Mesodermal cell (in vitro differentiated cells): ENCODE measurements around the gene PILRA. TPM values are rescaled to one million over a fixed set of nuclear protein-coding genes. Genes with fewer than 3 reads are reported as not detected.
A peak's percentile ranks its signal among the peaks of the same experiment; 100 is the strongest.
"Not testable (repeated sequence)": the region's sequence is repeated elsewhere in the genome, so short reads cannot be mapped to it uniquely, and the experiment has no call there.

Source experiments
- H3K27ac ChIP-seq: 2 replicates; pipeline ENCODE4 v1.7.0; 2013; ENCODE audit warnings: mild to moderate bottlenecking, low read depth, low read length, moderate library complexity; ENCODE audit not compliant: severe bottlenecking
- H3K36me3 ChIP-seq: 2 replicates; pipeline ENCODE4 v1.7.1; 2013; ENCODE audit warnings: mild to moderate bottlenecking, low read length, moderate library complexity; ENCODE audit not compliant: control insufficient read depth, insufficient read depth
- H3K4me1 ChIP-seq: one replicate; pipeline ENCODE4 v1.7.1; 2013; ENCODE audit warnings: mild to moderate bottlenecking, low read length; ENCODE audit not compliant: insufficient read depth, control insufficient read depth, poor library complexity, severe bottlenecking
- H3K4me3 ChIP-seq: 2 replicates; pipeline ENCODE4 v1.7.0; 2013; ENCODE audit warnings: low read length, control low read depth, mild to moderate bottlenecking; ENCODE audit not compliant: insufficient read depth, poor library complexity, severe bottlenecking; ENCODE audit errors: extremely low read depth
- H3K9me3 ChIP-seq: 2 replicates; pipeline ENCODE4 v1.7.1; 2013; ENCODE audit warnings: mild to moderate bottlenecking, low read length, moderate library complexity; ENCODE audit not compliant: control insufficient read depth
- WGBS, 2 experiments: methylation state at CpG; one replicate each; pipeline ENCODE4 v1.1.5; 2013; ENCODE audit warnings: missing lambda C conversion rate in 2 of 2; ENCODE audit not compliant: insufficient coverage in 2 of 2; 5-methylcytosine and 5-hydroxymethylcytosine counted together
- polyA plus RNA-seq, 2 experiments: library from polyadenylated mRNA; stranded (reverse); fragments of 50-300 nt; gene quantifications; one replicate each; pipeline ENCODE4 v1.2.3, GENCODE V29; 2013

Gene PILRA
- 2.6 TPM for polyA plus RNA-seq (2013, experiment 1 of 2)
- polyA plus RNA-seq (2013, experiment 2 of 2) = 3.7 TPM

DNA sequence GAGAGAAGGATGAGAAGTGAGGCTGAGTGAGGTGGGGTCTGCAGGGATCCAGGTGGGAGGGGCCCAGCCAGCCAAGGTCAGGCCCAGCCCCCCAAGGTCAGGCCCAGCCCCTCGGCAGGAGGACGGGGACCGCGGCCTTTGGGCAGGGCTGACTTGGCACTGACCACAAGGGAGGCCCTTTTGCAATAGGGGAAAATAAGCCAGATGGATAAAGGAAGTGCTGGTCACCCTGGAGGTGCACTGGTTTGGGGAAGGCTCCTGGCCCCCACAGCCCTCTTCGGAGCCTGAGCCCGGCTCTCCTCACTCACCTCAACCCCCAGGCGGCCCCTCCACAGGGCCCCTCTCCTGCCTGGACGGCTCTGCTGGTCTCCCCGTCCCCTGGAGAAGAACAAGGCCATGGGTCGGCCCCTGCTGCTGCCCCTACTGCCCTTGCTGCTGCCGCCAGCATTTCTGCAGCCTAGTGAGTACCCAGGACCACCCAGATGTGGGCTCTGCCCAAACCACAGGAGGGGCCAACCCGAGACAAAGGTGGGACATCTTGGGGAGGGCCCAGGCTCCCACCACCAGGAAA lies at the start of gene PILRA:
TSS of gene PILRA (plus strand) at position 227 of the 571 bp plus-strand sequence. CDS start at position 397, 170 bp downstream.
- Histone ChIP-seq H3K4me1 (peaks cover 8% of the 10 kb centered on the region), H3K9me3 (no peaks in the 10 kb centered on the region), H3K4me3 (no peak within 1 kb of the TSS), H3K36me3 (no peaks in the 10 kb centered on the region), H3K27ac (no peak within 1 kb of the TSS)
- 80 to 86% methylated on average over 8 to 11 of the region's 12 CpGs for WGBS, 2 experiments

DNA sequence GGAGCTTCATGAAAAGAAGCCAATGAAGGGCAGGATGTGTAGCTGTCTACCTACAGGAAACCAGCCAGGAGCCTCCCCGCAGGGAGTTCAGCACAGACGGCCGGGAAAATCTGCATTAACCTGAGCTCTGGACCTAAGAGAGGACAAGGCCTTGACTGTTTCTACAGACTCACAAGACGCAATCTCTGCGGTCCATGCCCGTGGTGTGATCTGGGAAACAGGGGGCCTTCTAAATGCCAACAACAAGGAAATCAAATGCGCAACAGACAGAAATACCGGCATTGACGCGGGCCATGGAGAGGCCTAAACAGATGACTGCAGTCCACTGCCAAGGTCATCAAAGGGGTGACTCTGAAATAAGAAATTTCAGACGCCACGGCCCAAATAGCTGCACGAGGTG lies 49.1 kb upstream of the PILRA start:
- 97 to 100% methylated on average over 1 to 5 of the region's 13 CpGs for WGBS, 2 experiments
- not testable (repeated sequence) for H3K4me1 ChIP-seq, H3K27ac ChIP-seq, H3K36me3 ChIP-seq, H3K9me3 ChIP-seq, H3K4me3 ChIP-seq

GRCh38 chr7:100325671-100326070 lies 47.6 kb upstream of the PILRA start:
- not testable (repeated sequence) for H3K36me3 ChIP-seq, H3K9me3 ChIP-seq
- WGBS, 2 experiments = 88 to 92% methylated on average over 6 to 7 of the region's 9 CpGs

DNA sequence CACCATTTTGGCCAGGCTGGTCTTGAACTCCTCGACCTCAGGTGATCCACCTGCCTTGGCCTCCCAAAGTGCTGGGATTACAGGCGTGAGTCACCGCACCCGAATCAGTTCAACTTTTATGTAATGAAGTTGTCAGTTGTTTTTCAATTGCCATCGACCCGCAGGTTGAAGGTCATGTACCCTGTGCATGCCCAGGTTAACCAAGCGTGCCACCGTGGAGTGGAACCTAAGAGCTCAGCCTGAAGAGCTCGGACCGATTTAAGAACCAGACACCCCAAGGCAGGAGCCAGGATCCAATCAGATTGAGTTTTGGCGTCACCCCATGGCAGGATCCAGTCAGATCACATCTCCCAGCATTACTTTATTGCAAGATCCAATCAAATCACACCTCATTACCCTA lies 46.4 kb upstream of the PILRA start:
- not testable (repeated sequence) for H3K27ac ChIP-seq, H3K9me3 ChIP-seq, H3K4me3 ChIP-seq, H3K4me1 ChIP-seq, H3K36me3 ChIP-seq
- whole genome bisulfite sequencing, 2 experiments = 96 to 98% methylated on average over 7 of the region's 11 CpGs

More at GRCh38 chr7:100325671-100326070, 47.6 kb upstream of the PILRA start:
- not testable (repeated sequence) for H3K27ac ChIP-seq, H3K4me1 ChIP-seq, H3K4me3 ChIP-seq

DNA sequence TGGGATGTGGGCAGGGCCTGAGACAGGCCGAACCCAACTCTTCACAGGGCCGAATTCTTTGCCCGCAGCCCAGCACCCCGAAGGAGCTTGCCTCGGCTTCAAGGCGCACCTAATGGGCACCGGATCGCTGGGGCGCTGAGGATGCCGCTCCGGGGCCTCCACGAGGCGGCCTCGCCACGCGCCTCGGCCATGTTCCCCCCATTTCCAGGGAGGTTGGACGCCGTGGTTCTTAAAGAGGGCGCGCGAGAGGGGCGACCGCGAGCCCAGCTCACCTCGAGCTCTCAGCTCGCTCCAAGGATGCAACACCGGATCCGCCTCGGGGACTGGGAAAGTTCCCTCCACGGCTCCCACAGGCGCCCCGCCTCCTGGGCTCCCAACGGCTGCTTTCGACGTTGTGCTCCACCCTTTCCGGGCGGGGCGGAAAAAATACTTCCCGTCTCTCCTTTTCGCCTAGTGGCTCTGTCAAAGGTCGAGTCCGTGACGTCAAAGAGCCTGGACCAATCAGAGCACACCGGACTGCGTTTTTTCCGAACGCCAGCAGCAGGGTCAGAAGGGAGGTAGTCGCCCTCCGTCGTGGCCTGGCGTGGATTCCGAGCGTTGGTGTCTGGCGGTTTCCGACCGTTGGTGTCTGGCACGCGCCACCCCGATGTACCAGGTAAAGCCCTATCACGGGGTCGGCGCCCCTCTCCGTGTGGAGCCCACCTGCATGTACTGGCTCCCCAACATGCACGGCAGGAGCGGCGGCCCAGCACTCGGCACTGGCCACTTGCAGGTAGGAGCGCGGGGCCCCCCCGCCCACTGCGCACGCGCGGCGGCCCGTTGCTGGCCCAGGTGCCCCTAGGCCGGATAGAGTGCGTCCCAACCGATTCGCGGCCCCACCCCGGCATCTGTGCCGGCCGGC lies 37.5 kb upstream of the PILRA start:
- not testable (repeated sequence) for H3K36me3 ChIP-seq, H3K4me1 ChIP-seq, H3K9me3 ChIP-seq
- 0% methylated on average over 60 to 62 of the region's 85 CpGs for WGBS, 2 experiments
- peak overlapping the region; percentile 58 for H3K4me3 ChIP-seq
- peak overlapping the region; percentile 89 for H3K27ac ChIP-seq

- not testable (repeated sequence) for H3K9me3 ChIP-seq, H3K4me1 ChIP-seq, H3K27ac ChIP-seq, H3K4me3 ChIP-seq
- peaks cover 25% of the 10 kb centered on the region for H3K36me3 ChIP-seq
- WGBS, 2 experiments = 89 to 95% methylated on average over 7 to 13 of the region's 15 CpGs
Observed at GRCh38 chr7:100338083-100338696, 35.1 kb upstream of the PILRA start.

GRCh38 chr7:100341286-100341685 lies 32.0 kb upstream of the PILRA start:
- not testable (repeated sequence) for H3K4me3 ChIP-seq, H3K27ac ChIP-seq, H3K4me1 ChIP-seq, H3K9me3 ChIP-seq
- peaks cover 37% of the 10 kb centered on the region for H3K36me3 ChIP-seq
- 57 to 80% methylated on average over 1 of the region's 6 CpGs for WGBS, 2 experiments

- no peak overlapping the region for H3K27ac ChIP-seq
- no peak overlapping the region for H3K4me3 ChIP-seq
- peaks cover 46% of the 10 kb centered on the region for H3K36me3 ChIP-seq
- no peaks in the 10 kb centered on the region for H3K9me3 ChIP-seq
- H3K4me1 ChIP-seq = peaks cover 4% of the 10 kb centered on the region
- 97 to 100% methylated on average over 3 to 5 of the region's 6 CpGs for WGBS, 2 experiments
Observed at GRCh38 chr7:100342765-100343164, 30.5 kb upstream of the PILRA start.

GRCh38 chr7:100344124-100344559 lies 29.1 kb upstream of the PILRA start:
- 82 to 92% methylated on average over 2 of the region's 4 CpGs for WGBS, 2 experiments
- peaks cover 58% of the 10 kb centered on the region for H3K36me3 ChIP-seq
- peak overlapping the region; percentile 96 for H3K27ac ChIP-seq

GRCh38 chr7:100344560-100345287 lies 28.6 kb upstream of the PILRA start:
- Histone ChIP-seq H3K27ac (peak overlapping the region; percentile 96), H3K36me3 (peaks cover 64% of the 10 kb centered on the region)
- H3K4me3 ChIP-seq, H3K4me1 ChIP-seq, H3K9me3 ChIP-seq: not testable (repeated sequence)
- 55 to 75% methylated on average over 5 to 6 of the region's 13 CpGs for WGBS, 2 experiments

More at GRCh38 chr7:100344124-100344559, 29.1 kb upstream of the PILRA start:
- not testable (repeated sequence) for H3K4me1 ChIP-seq, H3K4me3 ChIP-seq, H3K9me3 ChIP-seq
